ENCODE data around the gene TXNRD2. TPM values are rescaled to one million over a fixed set of nuclear protein-coding genes. Genes with fewer than 3 reads are reported as not detected.

TXNRD2 gene
- total RNA-seq, 1 experiment from 2014 or later: 31.9 TPM

- DNase-seq (ENCODE audit: low read depth): no peak
Observed at GRCh38 chr22:19826619-19826950, 115.0 kb downstream of the TXNRD2 start.

GRCh38 chr22:19825904-19826618, 115.6 kb downstream of the TXNRD2 start:
- DNase-seq (ENCODE audit: low read depth): no peak

Other genes starting within 250 kb of the TXNRD2 start
- 6.1 and 7.8 TPM in 2 replicates for gene SEPTIN5, start 227.3 kb downstream of the TXNRD2 start, total RNA-seq (2014; rRNA removed; shearing (Covaris generic))
- 6.2 and 7.9 TPM in 2 replicates for gene GP1BB, start 218.3 kb downstream of the TXNRD2 start, total RNA-seq (2014; rRNA removed; shearing (Covaris generic))
- 1.1 and 1.6 TPM in 2 replicates for gene TBX1, start 181.0 kb downstream of the TXNRD2 start, total RNA-seq (2014; rRNA removed; shearing (Covaris generic))
- gene GNB1L, start 86.9 kb downstream of the TXNRD2 start, total RNA-seq (2014; rRNA removed; shearing (Covaris generic)): 16.1 and 17.0 TPM in 2 replicates
- 8.2 and 11.2 TPM in 2 replicates for gene RTL10, start 86.9 kb downstream of the TXNRD2 start, total RNA-seq (2014; rRNA removed; shearing (Covaris generic))
- 128 and 166 TPM in 2 replicates for gene COMT, start within 50 bp of the TXNRD2 start, total RNA-seq (2014; rRNA removed; shearing (Covaris generic))
- 3.4 and 6.2 TPM in 2 replicates for gene ARVCF, start 75.0 kb upstream of the TXNRD2 start, total RNA-seq (2014; rRNA removed; shearing (Covaris generic))
- gene TANGO2, start 79.3 kb upstream of the TXNRD2 start, total RNA-seq (2014; rRNA removed; shearing (Covaris generic)): 17.3 and 21.1 TPM in 2 replicates
- 22.3 and 27.9 TPM in 2 replicates for gene DGCR8, start 138.4 kb upstream of the TXNRD2 start, total RNA-seq (2014; rRNA removed; shearing (Covaris generic))
- gene RANBP1, start 174.3 kb upstream of the TXNRD2 start, total RNA-seq (2014; rRNA removed; shearing (Covaris generic)): 1,098 and 1,301 TPM in 2 replicates
- gene TRMT2A, start 175.4 kb upstream of the TXNRD2 start, total RNA-seq (2014; rRNA removed; shearing (Covaris generic)): 36.6 and 41.3 TPM in 2 replicates
- 3.3 and 20.7 TPM in 2 replicates for gene ZDHHC8, start 190.0 kb upstream of the TXNRD2 start, total RNA-seq (2014; rRNA removed; shearing (Covaris generic))
- 0.51 TPM in 1 of 2 replicates, not detected in the other for gene CCDC188, start 209.2 kb upstream of the TXNRD2 start, total RNA-seq (2014; rRNA removed; shearing (Covaris generic))